H9 (cell line): Measurements from ENCODE around the gene TCTA. TPM values are rescaled to one million over a fixed set of nuclear protein-coding genes. Genes with fewer than 3 reads are reported as not detected.
A peak's percentile ranks its signal among the peaks of the same experiment; 100 is the strongest.

Source experiments
- DNase-seq: peaks from one replicate; pipeline ENCODE4 v3.0.0-alpha.2; 2017
- H2AFZ ChIP-seq: one replicate; pipeline ENCODE4 v1.6.1; 2013; ENCODE audit warnings: mild to moderate bottlenecking, low read length, control low read depth, moderate library complexity
- H2AK5ac ChIP-seq: 2 replicates; pipeline ENCODE4 v1.6.1; 2013; ENCODE audit warnings: low read length, control low read depth, mixed read lengths; ENCODE audit not compliant: insufficient read length
- H2BK120ac ChIP-seq: one replicate; pipeline ENCODE4 v1.6.1; 2013; ENCODE audit warnings: low read depth, mild to moderate bottlenecking, low read length, control low read depth, inconsistent platforms; ENCODE audit not compliant: poor library complexity, severe bottlenecking
- H2BK12ac ChIP-seq: 2 replicates; pipeline ENCODE4 v1.6.1; 2013; ENCODE audit warnings: low read length, control low read depth, mixed read lengths, low read depth; ENCODE audit not compliant: insufficient read length
- H2BK15ac ChIP-seq: 2 replicates; pipeline ENCODE4 v1.6.1; 2013; ENCODE audit warnings: low read depth, low read length, control low read depth
- H2BK20ac ChIP-seq: one replicate; pipeline ENCODE4 v1.6.1; 2013; ENCODE audit warnings: low read depth, mild to moderate bottlenecking, low read length, control low read depth, inconsistent platforms; ENCODE audit not compliant: poor library complexity, severe bottlenecking
- H2BK5ac ChIP-seq: 2 replicates; pipeline ENCODE4 v1.6.1; 2013; ENCODE audit warnings: low read length, control low read depth, mixed read lengths; ENCODE audit not compliant: insufficient read length
- H3K14ac ChIP-seq: 2 replicates; pipeline ENCODE4 v1.6.1; 2013; ENCODE audit warnings: low read length, control low read depth; ENCODE audit not compliant: insufficient read depth
- H3K18ac ChIP-seq: 2 replicates; pipeline ENCODE4 v1.6.1; 2013; ENCODE audit warnings: low read depth, mild to moderate bottlenecking, mixed read lengths, low read length, control low read depth; ENCODE audit not compliant: insufficient read length
- H3K23ac ChIP-seq: 2 replicates; pipeline ENCODE4 v1.6.1; 2013; ENCODE audit warnings: low read length, control low read depth, mixed read lengths, low read depth; ENCODE audit not compliant: insufficient read length
- H3K23me2 ChIP-seq: 2 replicates; pipeline ENCODE4 v1.6.1; 2013; ENCODE audit warnings: low read depth, mild to moderate bottlenecking, mixed read lengths, low read length, control low read depth; ENCODE audit not compliant: insufficient read length, poor library complexity, severe bottlenecking
- H3K27ac ChIP-seq: 2 replicates; pipeline ENCODE4 v1.5.1; 2013; ENCODE audit warnings: low read length, control low read depth, mixed read lengths, low read depth; ENCODE audit not compliant: insufficient read length
- H3K27me3 ChIP-seq: 2 replicates; pipeline ENCODE4 v1.6.1; 2013; ENCODE audit warnings: low read length, control low read depth, inconsistent platforms; ENCODE audit not compliant: insufficient read depth
- H3K4ac ChIP-seq: 2 replicates; pipeline ENCODE4 v1.6.1; 2013; ENCODE audit warnings: low read depth, mild to moderate bottlenecking, control low read depth, inconsistent platforms, low read length, moderate library complexity
- H3K4me1 ChIP-seq: 2 replicates; pipeline ENCODE4 v1.6.1; 2013; ENCODE audit warnings: low read length, control low read depth, inconsistent platforms; ENCODE audit not compliant: insufficient read depth
- H3K4me2 ChIP-seq: 2 replicates; pipeline ENCODE4 v1.6.1; 2013; ENCODE audit warnings: low read length, control low read depth, mixed read lengths; ENCODE audit not compliant: insufficient read length, insufficient read depth
- H3K56ac ChIP-seq: 2 replicates; pipeline ENCODE4 v1.6.1; 2013; ENCODE audit warnings: low read depth, mild to moderate bottlenecking, mixed read lengths, low read length, control low read depth; ENCODE audit not compliant: insufficient read length
- H3K79me1 ChIP-seq: 2 replicates; pipeline ENCODE4 v1.6.1; 2013; ENCODE audit warnings: low read depth, mild to moderate bottlenecking, moderate library complexity, low read length, control low read depth, inconsistent platforms; ENCODE audit not compliant: insufficient read depth, poor library complexity, severe bottlenecking
- H3K79me2 ChIP-seq: 2 replicates; pipeline ENCODE4 v1.6.1; 2013; ENCODE audit warnings: low read length, control low read depth, inconsistent platforms; ENCODE audit not compliant: insufficient read depth
- H3K9ac ChIP-seq: 2 replicates; pipeline ENCODE4 v1.6.1; 2013; ENCODE audit warnings: low read length, control low read depth, mixed read lengths; ENCODE audit not compliant: insufficient read length; ENCODE audit errors: extremely low read depth
- H3K9me3 ChIP-seq: one replicate; pipeline ENCODE4 v1.6.1; 2013; ENCODE audit warnings: low read depth, low read length, inconsistent platforms; ENCODE audit not compliant: control insufficient read depth
- H3T11ph ChIP-seq: one replicate; pipeline ENCODE4 v1.6.1; 2013; ENCODE audit warnings: mild to moderate bottlenecking, low read length, control low read depth, inconsistent platforms
- H4K20me1 ChIP-seq: one replicate; pipeline ENCODE4 v1.6.1; 2013; ENCODE audit not compliant: control insufficient read depth, insufficient read length, insufficient read depth
- H4K5ac ChIP-seq: 2 replicates; pipeline ENCODE4 v1.6.1; 2013; ENCODE audit warnings: low read depth, mild to moderate bottlenecking, mixed read lengths, low read length, control low read depth; ENCODE audit not compliant: insufficient read length
- H4K8ac ChIP-seq: replicated peaks from 2 replicates; pipeline ENCODE4 v1.6.1; 2013; ENCODE audit warnings: low read length, control low read depth, mixed read lengths, low read depth; ENCODE audit not compliant: insufficient read length
- H4K91ac ChIP-seq: 2 replicates; pipeline ENCODE4 v1.6.1; 2013; ENCODE audit warnings: low read depth, mild to moderate bottlenecking, moderate library complexity, mixed read lengths, low read length, control low read depth; ENCODE audit not compliant: insufficient read length
- H3K27ac Mint-ChIP-seq, 3 experiments: 2 replicates in 2 of 3; 3 replicates in 1 of 3; pipeline ENCODE4 v1.8.0; 2020 to 2021; ENCODE audit warnings: mixed read lengths in 3 of 3, mild to moderate bottlenecking in 1 of 3, moderate library complexity in 1 of 3
- H3K27me3 Mint-ChIP-seq: 2 replicates; pipeline ENCODE4 v1.8.0; 2021; ENCODE audit warnings: low read depth, mild to moderate bottlenecking, moderate library complexity, mixed read lengths
- H3K36me3 Mint-ChIP-seq, 3 experiments: 2 replicates in 2 of 3; 3 replicates in 1 of 3; pipeline ENCODE4 v1.8.0; 2020 to 2021; ENCODE audit warnings: low read depth in 3 of 3, mixed read lengths in 3 of 3; ENCODE audit not compliant: insufficient read depth in 1 of 3
- H3K4me1 Mint-ChIP-seq, 2 experiments: 2 replicates each; pipeline ENCODE4 v1.8.0; 2020; ENCODE audit warnings: mixed read lengths in 2 of 2
- H3K4me3 Mint-ChIP-seq, 2 experiments: 2 replicates in 1 of 2; 3 replicates in 1 of 2; pipeline ENCODE4 v1.8.0; 2020 to 2021; ENCODE audit warnings: mild to moderate bottlenecking in 2 of 2, mixed read lengths in 2 of 2, moderate library complexity in 1 of 2
- H3K9me3 Mint-ChIP-seq, 2 experiments: 2 replicates in 1 of 2; 3 replicates in 1 of 2; pipeline ENCODE4 v1.8.0; 2020; ENCODE audit warnings: mild to moderate bottlenecking in 2 of 2, mixed read lengths in 2 of 2, moderate library complexity in 1 of 2
- WGBS: extraction: QIAGEN DNeasy Blood & Tissue Kit; methylation state at CpG from one replicate; pipeline ENCODE4 v1.1.7; 2013; ENCODE audit warnings: missing lambda C conversion rate, low lambda C conversion rate, mixed read lengths; ENCODE audit not compliant: insufficient read length; ENCODE audit errors: extremely low coverage; 5-methylcytosine and 5-hydroxymethylcytosine counted together
- total RNA-seq: library from RNA; stranded (reverse); gene quantifications from 2 replicates; pipeline ENCODE4 v1.2.1, GENCODE V29; 2021
- TF ChIP-seq, protein P1 (sequence below): fragments of 200-600 bp; sonication (generic); conservative IDR thresholded peaks from 3 replicates; pipeline ENCODE4 v1.8.0; 2021; ENCODE audit warnings: antibody characterized with exemption, mild to moderate bottlenecking

The TCTA gene
- total RNA-seq, 1 experiment from 2014 or later: 11.2 TPM

GRCh38 chr3:49422379-49423248 lies 10.4 kb downstream of the TCTA start, which contains the start of gene AMT:
Gene AMT (minus strand): TSS chr3:49422473. CDS start chr3:49422450, 23 bp downstream.
- no peak within 1 kb of the TSS for H2AFZ ChIP-seq
- peaks cover 18 to 21% of the 10 kb centered on the region in 2 experiments for H3K4me1 Mint-ChIP-seq
- H3K9me3 Mint-ChIP-seq: no peaks in the 10 kb centered on the region; a peak in 1 of 5 replicates

More at GRCh38 chr3:49422379-49423248, 10.4 kb downstream of the TCTA start, which contains the start of gene AMT:
- Histone ChIP-seq H3K23me2 (peaks cover 4% of the 10 kb centered on the region), H3K79me1 (no peaks in the 10 kb centered on the region), H3K9me3 (no peaks in the 10 kb centered on the region), H3K9ac (peak within 1 kb of the TSS; percentile 90), H3K18ac (peak within 1 kb of the TSS; percentile 80), H3K4me1 (no peaks in the 10 kb centered on the region; the same call in 1 of the 2 replicates), H3K23ac (no peak within 1 kb of the TSS), H2BK120ac (no peak within 1 kb of the TSS), H2BK5ac (peak within 1 kb of the TSS; percentile 25), H2BK20ac (no peak within 1 kb of the TSS), H2BK12ac (no peak within 1 kb of the TSS), H3K27ac (no peak within 1 kb of the TSS), H4K20me1 (no peaks in the 10 kb centered on the region), H4K5ac (no peak within 1 kb of the TSS), H3K27me3 (no peaks in the 10 kb centered on the region), H3T11ph (no peak within 1 kb of the TSS), H3K4me2 (peak within 1 kb of the TSS; percentile 86), H3K56ac (no peak within 1 kb of the TSS), H3K79me2 (no peaks in the 10 kb centered on the region), H2BK15ac (no peak within 1 kb of the TSS), H3K4ac (no peak within 1 kb of the TSS), H4K91ac (no peak within 1 kb of the TSS), H2AK5ac (no peak within 1 kb of the TSS), H4K8ac (no peak within 1 kb of the TSS), H3K14ac (peak within 1 kb of the TSS; percentile 88)
- H3K36me3 Mint-ChIP-seq: peaks cover 10 to 31% (median 20%) of the 10 kb centered on the region in 3 experiments
- peak within 1 kb of the TSS; percentile 92 to 93 for H3K4me3 Mint-ChIP-seq
- peak within 1 kb of the TSS; percentile 92 to 97 (median 94) for H3K27ac Mint-ChIP-seq
- H3K27me3 Mint-ChIP-seq: no peaks in the 10 kb centered on the region
- DNase-seq: peak; percentile 96
- TF ChIP-seq, protein P1, sequence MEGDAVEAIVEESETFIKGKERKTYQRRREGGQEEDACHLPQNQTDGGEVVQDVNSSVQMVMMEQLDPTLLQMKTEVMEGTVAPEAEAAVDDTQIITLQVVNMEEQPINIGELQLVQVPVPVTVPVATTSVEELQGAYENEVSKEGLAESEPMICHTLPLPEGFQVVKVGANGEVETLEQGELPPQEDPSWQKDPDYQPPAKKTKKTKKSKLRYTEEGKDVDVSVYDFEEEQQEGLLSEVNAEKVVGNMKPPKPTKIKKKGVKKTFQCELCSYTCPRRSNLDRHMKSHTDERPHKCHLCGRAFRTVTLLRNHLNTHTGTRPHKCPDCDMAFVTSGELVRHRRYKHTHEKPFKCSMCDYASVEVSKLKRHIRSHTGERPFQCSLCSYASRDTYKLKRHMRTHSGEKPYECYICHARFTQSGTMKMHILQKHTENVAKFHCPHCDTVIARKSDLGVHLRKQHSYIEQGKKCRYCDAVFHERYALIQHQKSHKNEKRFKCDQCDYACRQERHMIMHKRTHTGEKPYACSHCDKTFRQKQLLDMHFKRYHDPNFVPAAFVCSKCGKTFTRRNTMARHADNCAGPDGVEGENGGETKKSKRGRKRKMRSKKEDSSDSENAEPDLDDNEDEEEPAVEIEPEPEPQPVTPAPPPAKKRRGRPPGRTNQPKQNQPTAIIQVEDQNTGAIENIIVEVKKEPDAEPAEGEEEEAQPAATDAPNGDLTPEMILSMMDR: no peak; the same call in 2 of the 3 replicates
- no CpG with 5 or more reads among the region's 25 CpGs for WGBS
